Measurements from ENCODE around the gene MARVELD2. TPM values are rescaled to one million over a fixed set of nuclear protein-coding genes. Genes with fewer than 3 reads are reported as not detected.
"Not testable (repeated sequence)": the region's sequence is repeated elsewhere in the genome, so short reads cannot be mapped to it uniquely, and the experiment has no call there.

The MARVELD2 gene
- total RNA-seq, 1 experiment from 2014 or later = 12.5 TPM

GRCh38 chr5:69462170-69462569 is 47.3 kb downstream of the MARVELD2 start:
- Histone ChIP-seq H3K9me3 (ENCODE audit: low read length) (no peaks in the 10 kb centered on the region), H3F3A (ENCODE audit: low read length, unreplicated experiment) (no peaks in the 10 kb centered on the region), H3K4me1 (ENCODE audit: insufficient read depth, low read length) (no peaks in the 10 kb centered on the region), H3K27ac (ENCODE audit: low read length) (no peak overlapping the region), H3K27me3 (ENCODE audit: low read length) (no peaks in the 10 kb centered on the region), H4K20me1 (ENCODE audit: low read length) (no peaks in the 10 kb centered on the region), H3K36me3 (ENCODE audit: low read depth, low read length) (no peaks in the 10 kb centered on the region), H3K9ac (ENCODE audit: low read length) (no peak overlapping the region), H3K4me3 (ENCODE audit: low read length) (no peak overlapping the region), H3K9me2 (replicated peaks; ENCODE audit: low read length) (no peaks in the 10 kb centered on the region), H2AFZ (ENCODE audit: low read length) (no peak overlapping the region), H3K79me2 (ENCODE audit: low read length) (no peaks in the 10 kb centered on the region), H3K4me2 (ENCODE audit: low read length) (no peak overlapping the region)
- ATAC-seq (no peak), DNase-seq (no peak)
- no TSS peak for BruUV-seq (replicated peaks)
- intact Hi-C loops (cut with micrococcal nuclease) = no loop called here
- CTCF ChIA-PET = no interaction called here
- POLR2A ChIA-PET (ENCODE audit: unreplicated experiment) = no interaction called here
- TF ChIP-seq CTCF (conservative IDR thresholded peaks at IDR 0.05; ENCODE audit: low read depth, low read length) = no peak

GRCh38 chr5:69466375-69466774 is 51.5 kb downstream of the MARVELD2 start:
- H3K27ac ChIP-seq (ENCODE audit: low read length); POLR2A ChIA-PET (ENCODE audit: unreplicated experiment); CTCF ChIA-PET; H3K9me3 ChIP-seq (ENCODE audit: low read length); BruUV-seq (replicated peaks); H4K20me1 ChIP-seq (ENCODE audit: low read length); intact Hi-C loops (cut with micrococcal nuclease); H3K4me3 ChIP-seq (ENCODE audit: low read length); H3F3A ChIP-seq (ENCODE audit: low read length, unreplicated experiment); H3K36me3 ChIP-seq (ENCODE audit: low read depth, low read length); ATAC-seq; H2AFZ ChIP-seq (ENCODE audit: low read length); DNase-seq; H3K27me3 ChIP-seq (ENCODE audit: low read length); H3K9me2 ChIP-seq (replicated peaks; ENCODE audit: low read length); H3K4me2 ChIP-seq (ENCODE audit: low read length); H3K4me1 ChIP-seq (ENCODE audit: insufficient read depth, low read length); H3K9ac ChIP-seq (ENCODE audit: low read length); H3K79me2 ChIP-seq (ENCODE audit: low read length): not testable (repeated sequence)

GRCh38 chr5:69467442-69468225 is 52.7 kb downstream of the MARVELD2 start:
- H3K9ac ChIP-seq (ENCODE audit: low read length) = no peak overlapping the region
- intact Hi-C loops (cut with micrococcal nuclease) = no loop called here
- no peaks in the 10 kb centered on the region for H3K4me1 ChIP-seq (ENCODE audit: insufficient read depth, low read length)
- no peak for ATAC-seq
- H3K4me2 ChIP-seq (ENCODE audit: low read length) = no peak overlapping the region
- no peaks in the 10 kb centered on the region for H3K9me3 ChIP-seq (ENCODE audit: low read length)
- no TSS peak for BruUV-seq (replicated peaks)
- H3K36me3 ChIP-seq (ENCODE audit: low read depth, low read length) = no peaks in the 10 kb centered on the region
- no peaks in the 10 kb centered on the region for H3K9me2 ChIP-seq (replicated peaks; ENCODE audit: low read length)
- POLR2A ChIA-PET (ENCODE audit: unreplicated experiment) = no interaction called here
- H2AFZ ChIP-seq (ENCODE audit: low read length) = no peak overlapping the region
- no peak for TF ChIP-seq EZH2 (IDR thresholded peaks at IDR 0.05; ENCODE audit: low read length, unreplicated experiment)
- TF ChIP-seq CTCF (conservative IDR thresholded peaks at IDR 0.05; ENCODE audit: low read depth, low read length) = no peak
- H3K27me3 ChIP-seq (ENCODE audit: low read length) = no peaks in the 10 kb centered on the region
- H3K4me3 ChIP-seq (ENCODE audit: low read length) = no peak overlapping the region
- H3K79me2 ChIP-seq (ENCODE audit: low read length) = no peaks in the 10 kb centered on the region
- CTCF ChIA-PET = no interaction called here
- DNase-seq = no peak
- H4K20me1 ChIP-seq (ENCODE audit: low read length) = no peaks in the 10 kb centered on the region
- no peaks in the 10 kb centered on the region for H3F3A ChIP-seq (ENCODE audit: low read length, unreplicated experiment)
- H3K27ac ChIP-seq (ENCODE audit: low read length) = no peak overlapping the region

Measured in PC-3 (cell line).